HG03521 (cell line): ENCODE results near the gene ZNF627.
A peak's percentile ranks its signal among the peaks of the same experiment; 100 is the strongest.
"Not testable (repeated sequence)": the region's sequence is repeated elsewhere in the genome, so short reads cannot be mapped to it uniquely, and the experiment has no call there.

Experiments
- ATAC-seq: cut with Tn5 transposase; IDR thresholded peaks from one replicate; pipeline ENCODE4 v1.9.1; 2021; ENCODE audit warnings: mild to moderate bottlenecking, moderate library complexity; ENCODE audit not compliant: unreplicated experiment

The ZNF627 gene

DNA sequence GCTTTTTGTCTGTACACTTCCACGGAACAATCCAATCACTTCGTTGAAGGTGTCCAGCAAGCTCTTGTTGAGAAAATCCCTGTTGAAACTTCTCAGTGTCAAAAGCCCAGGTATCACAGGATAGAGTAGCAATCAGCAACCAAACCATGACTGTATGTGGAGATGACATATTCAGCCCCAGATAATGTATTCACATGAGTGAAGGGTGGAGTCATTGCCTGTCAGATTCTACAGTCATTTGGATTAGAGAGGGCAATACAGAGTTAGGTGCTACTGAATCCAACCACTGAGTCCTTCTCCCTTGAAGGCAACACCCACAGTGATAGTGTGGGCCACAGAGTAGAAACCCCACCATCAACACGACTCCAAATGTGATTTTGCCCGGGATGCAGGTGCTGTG is 23.3 kb downstream of the ZNF627 start:
- ATAC-seq = no peak

GRCh38 chr19:11622401-11622800 is 25.1 kb downstream of the ZNF627 start:
- not testable (repeated sequence) for ATAC-seq

DNA sequence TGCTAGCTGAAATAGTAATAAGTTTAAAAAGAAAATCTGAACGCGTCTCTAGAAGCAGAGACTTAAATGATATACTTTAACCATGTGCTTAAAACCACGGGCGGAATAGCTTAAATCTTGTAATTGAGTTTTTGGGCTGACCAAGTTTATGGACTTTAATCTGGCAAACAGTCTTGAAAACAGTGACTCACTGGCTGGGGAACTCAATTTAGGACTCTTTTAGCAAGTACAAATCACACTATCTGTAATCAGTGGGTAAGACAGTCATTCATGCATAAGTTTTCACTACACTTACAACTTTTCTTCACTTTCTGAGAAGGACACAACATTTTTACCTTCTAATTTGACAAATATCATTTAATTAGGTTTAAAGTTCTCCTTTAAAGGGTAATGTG is 26.8 kb downstream of the ZNF627 start:
- no peak for ATAC-seq

DNA sequence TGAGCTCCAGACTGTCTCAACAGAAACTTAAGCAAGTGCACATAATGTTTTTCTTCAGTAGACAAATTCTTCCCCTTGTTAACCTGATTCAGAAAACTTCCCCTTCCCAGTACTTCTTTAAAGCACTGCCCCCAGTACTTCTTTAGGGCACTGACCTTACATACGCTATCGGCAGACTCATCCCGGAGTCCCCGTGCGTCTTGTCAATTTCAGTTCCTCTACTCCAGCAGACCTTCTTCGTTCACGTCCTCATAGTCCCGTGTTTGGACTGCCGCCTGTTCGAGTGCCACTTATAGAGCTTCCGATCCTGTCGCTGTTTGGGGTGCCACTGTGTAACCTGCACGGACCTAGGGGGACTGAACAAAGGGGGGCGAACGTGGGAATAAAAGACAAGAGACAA is 29.0 kb downstream of the ZNF627 start:
- ATAC-seq = no peak

DNA sequence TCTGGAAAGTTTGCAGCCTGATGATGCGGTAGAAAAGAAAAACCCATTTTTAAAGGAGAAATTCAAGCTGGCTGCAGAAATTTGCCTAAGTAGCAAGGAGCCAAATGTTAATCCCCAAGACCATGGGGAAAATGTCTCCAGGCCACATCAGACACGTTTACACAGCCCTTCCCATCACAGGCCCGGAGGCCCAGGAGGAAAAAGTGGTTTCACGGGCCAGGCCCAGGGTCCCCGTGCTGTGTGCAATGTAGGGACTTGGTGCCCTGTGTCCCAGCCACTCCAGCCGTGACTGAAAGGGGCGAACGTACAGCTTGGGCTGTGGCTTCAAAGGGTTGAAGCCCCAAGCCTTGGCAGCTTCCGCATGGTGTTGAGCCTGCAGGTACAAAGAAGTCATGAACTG is 35.9 kb downstream of the ZNF627 start:
- no peak for ATAC-seq

GRCh38 chr19:11634018-11634662 is 36.9 kb downstream of the ZNF627 start:
- not testable (repeated sequence) for ATAC-seq

DNA sequence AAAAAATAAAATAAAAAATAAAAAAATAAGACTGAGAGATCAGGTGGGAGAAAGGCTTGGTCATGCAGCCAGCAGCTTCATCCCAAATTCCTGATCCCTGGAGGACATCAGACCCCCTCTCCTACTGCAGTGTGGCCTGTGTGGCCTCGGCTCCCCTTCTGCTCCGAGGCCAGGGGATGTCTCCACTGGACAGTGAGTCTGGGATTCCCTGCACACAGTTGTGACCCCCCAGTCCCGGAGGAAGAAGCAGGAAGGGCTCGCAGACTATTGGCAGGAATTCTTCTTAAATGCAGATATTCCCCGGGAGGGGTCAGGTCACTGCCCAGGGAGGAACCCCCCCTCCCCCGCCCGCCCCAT is 41.9 kb downstream of the ZNF627 start:
- no peak for ATAC-seq

DNA sequence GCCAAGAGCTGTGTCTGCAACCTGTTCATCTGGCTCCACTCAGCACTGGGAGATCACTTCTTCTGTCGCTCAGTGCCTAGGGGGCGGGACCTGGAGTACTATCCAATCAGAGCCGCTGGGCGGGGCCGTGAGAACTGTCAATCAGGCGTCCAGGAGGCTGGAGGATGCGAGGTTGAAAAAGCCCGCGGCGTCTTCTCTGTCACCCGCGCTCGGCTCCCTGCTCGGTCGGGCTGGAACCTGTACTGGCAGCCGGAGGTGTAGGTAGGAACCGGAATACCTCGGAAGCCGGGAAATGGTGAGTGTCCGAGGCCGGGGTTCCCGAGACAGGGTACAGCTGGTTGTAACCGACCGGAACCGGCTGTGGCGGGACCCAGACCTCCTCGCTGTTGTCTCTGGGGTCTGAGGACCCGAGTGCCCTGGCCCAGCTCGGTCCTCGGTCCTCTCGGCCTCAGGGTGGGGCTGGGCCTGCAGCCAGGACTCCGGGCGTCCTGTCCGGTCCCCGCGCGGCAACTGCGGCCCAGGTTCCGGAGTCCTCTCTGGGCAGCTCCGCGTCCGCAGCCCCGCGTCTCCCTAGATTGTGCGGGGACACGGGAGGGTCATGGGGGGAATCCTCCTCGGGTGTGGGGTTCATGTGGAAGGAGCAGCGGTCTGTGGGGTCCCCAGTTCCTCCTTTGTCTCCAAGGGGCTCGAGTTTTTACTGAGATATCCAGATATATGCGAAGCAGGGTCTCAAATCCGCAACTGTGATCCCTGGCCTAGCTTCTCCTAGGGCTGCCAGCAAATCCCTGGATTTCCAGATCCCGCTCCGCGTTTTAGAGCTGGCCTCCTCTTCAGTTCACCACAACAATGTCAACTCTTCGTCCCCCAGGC is 42.6 kb downstream of the ZNF627 start:
- ATAC-seq = peak; percentile 95

GRCh38 chr19:11641244-11641643 is 44.0 kb downstream of the ZNF627 start:
- ATAC-seq = no peak

GRCh38 chr19:11642902-11643301 is 45.6 kb downstream of the ZNF627 start:
- ATAC-seq = no peak

DNA sequence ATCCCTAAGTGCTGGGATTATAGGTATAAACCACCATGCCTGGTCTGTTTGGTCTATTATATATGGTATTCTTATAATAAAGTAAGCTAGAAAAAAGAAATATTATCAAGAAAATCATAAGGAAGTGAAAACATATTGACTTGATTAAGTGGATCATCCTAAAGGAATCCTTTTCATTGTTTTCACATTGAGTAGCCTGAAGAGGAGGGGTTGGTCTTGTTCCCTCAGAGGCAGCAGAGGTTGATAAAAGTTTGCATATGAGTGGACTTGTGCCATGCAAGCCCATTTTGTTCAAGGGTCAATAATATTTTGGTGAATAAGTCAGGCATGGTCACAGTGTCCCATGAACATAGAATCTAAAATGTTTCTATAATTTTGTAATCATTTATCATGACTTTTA is 52.7 kb downstream of the ZNF627 start:
- ATAC-seq = no peak

- no peak for ATAC-seq
These were observed 53.8 kb downstream of the ZNF627 start for GRCh38 chr19:11651062-11651461.

DNA sequence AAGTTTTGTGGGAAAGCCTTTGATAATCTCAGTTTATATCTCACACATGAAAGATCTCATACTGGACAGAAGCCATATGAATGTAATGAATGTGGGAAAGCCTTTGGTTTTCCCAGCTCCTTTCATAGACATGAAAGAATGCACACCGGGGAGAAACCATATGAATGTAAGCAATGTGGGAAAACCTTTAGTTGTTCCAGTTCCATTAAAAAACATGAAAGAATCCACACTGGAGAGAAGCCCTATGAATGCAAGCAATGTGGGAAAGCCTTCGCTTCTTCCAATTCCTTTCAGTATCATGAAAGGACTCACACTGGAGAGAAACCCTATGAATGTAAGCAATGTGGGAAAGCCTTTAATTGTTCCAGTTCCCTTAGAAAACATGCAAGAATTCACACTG is 54.8 kb downstream of the ZNF627 start:
- no peak for ATAC-seq

DNA sequence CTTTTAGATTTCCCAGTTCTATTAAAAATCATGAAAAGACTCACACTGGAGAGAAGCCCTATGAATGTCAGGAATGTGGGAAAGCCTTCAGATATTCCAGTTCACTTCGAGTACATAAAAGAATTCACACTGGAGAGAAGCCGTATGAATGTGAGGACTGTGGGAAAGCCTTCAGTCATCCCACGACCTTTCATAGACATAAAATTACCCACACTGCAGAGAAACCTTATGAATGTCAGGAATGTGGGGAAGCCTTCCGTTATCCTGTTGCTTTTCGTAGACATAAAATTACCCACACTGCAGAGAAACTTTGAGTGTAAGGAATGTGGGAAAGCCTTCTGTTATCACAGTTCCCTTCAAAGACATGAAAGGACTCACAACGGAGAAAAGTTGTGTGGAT is 55.2 kb downstream of the ZNF627 start:
- no peak for ATAC-seq

DNA sequence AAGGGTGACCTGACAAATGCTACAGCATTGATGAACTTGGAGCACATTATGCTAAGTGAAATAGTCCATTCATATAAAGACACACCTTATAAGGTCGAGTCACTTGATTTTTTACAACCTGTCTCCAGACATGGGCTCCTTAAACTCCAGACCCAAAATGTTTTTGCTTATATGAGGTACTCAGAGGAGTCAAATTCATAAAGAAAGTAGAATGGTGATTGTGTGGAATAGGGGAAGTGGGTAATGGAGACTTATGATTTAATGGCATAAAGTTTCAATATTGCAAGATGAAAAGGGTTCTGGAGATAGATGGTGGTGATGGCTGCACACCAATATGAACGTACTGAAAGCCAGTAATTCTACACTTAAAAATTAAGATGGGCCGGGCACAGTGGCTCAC is 59.3 kb downstream of the ZNF627 start:
- no peak for ATAC-seq

GRCh38 chr19:11657307-11657706 is 60.0 kb downstream of the ZNF627 start:
- no peak for ATAC-seq

DNA sequence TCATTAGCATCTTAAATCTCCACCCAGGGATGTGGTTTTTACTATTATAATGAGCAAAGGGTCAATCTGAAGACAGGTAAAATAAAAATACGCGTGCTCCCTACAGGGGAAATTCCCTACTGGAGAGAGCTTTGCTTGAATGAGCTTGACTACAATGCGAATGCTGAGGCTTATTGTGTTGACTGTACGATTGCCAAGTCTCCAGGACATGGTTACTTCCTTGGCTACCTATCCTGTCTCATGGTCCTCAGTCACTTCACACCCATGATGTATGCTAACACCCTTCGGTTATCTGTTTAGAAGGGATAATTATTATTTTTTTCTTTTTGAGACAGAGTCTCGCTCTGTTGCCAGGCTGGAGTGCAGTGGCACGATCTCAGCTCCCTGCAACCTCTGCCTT is 61.7 kb downstream of the ZNF627 start:
- no peak for ATAC-seq

GRCh38 chr19:11659612-11660011 is 62.3 kb downstream of the ZNF627 start:
- no peak for ATAC-seq

GRCh38 chr19:11662278-11662677 is 65.0 kb downstream of the ZNF627 start:
- ATAC-seq = no peak

DNA sequence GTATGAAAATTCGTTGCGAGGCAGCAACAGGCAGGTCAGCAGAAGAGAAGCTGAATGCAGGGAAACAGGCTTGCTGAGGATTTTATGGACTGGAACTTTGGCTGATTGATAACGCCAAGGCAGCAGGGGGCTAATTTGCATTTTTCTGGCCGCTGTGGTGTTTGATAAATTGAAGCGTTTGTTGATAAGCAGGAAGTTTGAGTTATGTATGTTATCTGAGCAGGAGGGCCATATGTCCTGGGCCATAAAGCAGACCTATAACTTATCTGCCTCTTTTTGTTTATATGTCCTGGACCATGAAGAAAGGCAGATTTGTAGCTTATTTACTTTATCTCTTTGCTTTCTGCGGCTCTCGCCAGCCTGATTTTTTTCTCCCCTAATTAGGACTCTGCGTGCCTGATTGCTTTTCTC is 65.9 kb downstream of the ZNF627 start:
- ATAC-seq = no peak
